Measurements from ENCODE around the gene GNL3.

Gene GNL3

DNA sequence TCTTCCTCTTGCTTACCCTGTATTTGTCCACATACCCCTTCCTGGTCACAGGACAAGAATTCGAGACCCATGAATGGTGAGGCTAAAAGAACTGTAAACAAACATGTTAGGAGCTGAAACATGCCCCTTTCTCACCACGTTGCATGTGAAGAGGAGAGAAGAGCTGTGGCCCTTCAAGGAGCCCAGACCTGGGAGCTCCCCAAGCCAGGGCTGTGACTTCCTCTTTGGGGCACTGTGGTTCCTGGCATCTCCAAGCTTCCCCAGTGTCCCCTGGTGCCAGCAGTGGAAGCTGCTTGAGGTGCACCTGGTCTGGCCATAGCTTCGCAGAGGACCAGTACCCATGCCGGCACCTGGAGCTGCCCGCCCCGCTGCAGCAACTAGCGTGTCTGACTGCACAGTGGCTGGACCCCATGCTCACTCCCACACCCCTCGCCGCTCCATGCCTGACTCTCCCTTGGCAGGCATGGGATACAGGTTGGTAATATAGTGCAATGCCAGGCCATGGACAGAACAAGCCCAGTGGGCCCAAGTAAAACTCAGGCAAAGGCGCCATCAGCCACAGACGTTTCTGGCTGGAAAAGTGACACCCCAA lies 30.0 kb downstream of the GNL3 start:
- no peak overlapping the region for H2AFZ ChIP-seq (ENCODE audit: low read depth, low read length)
- TF ChIP-seq, protein P1, sequence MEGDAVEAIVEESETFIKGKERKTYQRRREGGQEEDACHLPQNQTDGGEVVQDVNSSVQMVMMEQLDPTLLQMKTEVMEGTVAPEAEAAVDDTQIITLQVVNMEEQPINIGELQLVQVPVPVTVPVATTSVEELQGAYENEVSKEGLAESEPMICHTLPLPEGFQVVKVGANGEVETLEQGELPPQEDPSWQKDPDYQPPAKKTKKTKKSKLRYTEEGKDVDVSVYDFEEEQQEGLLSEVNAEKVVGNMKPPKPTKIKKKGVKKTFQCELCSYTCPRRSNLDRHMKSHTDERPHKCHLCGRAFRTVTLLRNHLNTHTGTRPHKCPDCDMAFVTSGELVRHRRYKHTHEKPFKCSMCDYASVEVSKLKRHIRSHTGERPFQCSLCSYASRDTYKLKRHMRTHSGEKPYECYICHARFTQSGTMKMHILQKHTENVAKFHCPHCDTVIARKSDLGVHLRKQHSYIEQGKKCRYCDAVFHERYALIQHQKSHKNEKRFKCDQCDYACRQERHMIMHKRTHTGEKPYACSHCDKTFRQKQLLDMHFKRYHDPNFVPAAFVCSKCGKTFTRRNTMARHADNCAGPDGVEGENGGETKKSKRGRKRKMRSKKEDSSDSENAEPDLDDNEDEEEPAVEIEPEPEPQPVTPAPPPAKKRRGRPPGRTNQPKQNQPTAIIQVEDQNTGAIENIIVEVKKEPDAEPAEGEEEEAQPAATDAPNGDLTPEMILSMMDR (IDR thresholded peaks at IDR 0.05; ENCODE audit: borderline replicate concordance, extremely low read depth, low read length, poor library complexity, severe bottlenecking): no peak
- no peak for TF ChIP-seq EZH2 (IDR thresholded peaks at IDR 0.05; ENCODE audit: borderline replicate concordance, low read depth, low read length, severe bottlenecking)
- no peak overlapping the region for H3K4me3 ChIP-seq (ENCODE audit: low read depth in 1 of 2, low read length in 2 of 2)
- H3K4me2 ChIP-seq (ENCODE audit: insufficient read depth, low read length): no peak overlapping the region
- H4K20me1 ChIP-seq (ENCODE audit: insufficient read depth, low read length): no peaks in the 10 kb centered on the region
- no peaks in the 10 kb centered on the region for H3K27me3 ChIP-seq (ENCODE audit: insufficient read depth, low read length, poor library complexity)
- H3K9me3 ChIP-seq (ENCODE audit: insufficient read depth, low read length, severe bottlenecking): no peaks in the 10 kb centered on the region
- H3K27ac ChIP-seq (ENCODE audit: low read length): no peak overlapping the region
- no peak overlapping the region for H3K9ac ChIP-seq (ENCODE audit: low read depth, low read length)
- ATAC-seq (ENCODE audit: insufficient read depth, low read depth): no peak
- peaks cover 26% of the 10 kb centered on the region for H3K36me3 ChIP-seq (ENCODE audit: insufficient read depth, low read length)
- H3K79me2 ChIP-seq (ENCODE audit: insufficient read depth, low read length): no peaks in the 10 kb centered on the region
- peaks cover 11% of the 10 kb centered on the region for H3K4me1 ChIP-seq (ENCODE audit: insufficient read depth, low read length)
- DNase-seq: no peak

DNA sequence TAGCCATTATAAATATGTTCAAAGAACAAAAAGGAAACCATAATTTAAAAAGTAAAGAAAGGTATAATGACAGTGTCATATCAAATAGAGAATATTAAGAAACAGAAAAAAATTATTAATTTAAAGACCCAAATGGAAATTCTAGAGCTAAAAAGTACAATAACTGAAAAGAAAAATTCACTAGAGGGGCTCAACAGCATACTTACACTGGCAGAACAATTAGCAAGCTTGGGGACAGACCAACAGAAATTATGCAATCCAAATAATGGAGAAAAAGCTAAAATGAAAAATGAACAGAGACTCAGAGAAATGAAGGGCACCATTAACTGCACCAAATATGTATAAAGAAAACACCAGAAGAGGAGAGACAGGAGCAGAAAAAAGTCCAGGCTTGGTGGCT lies 33.8 kb downstream of the GNL3 start:
- no peak overlapping the region for H3K4me3 ChIP-seq (ENCODE audit: low read depth in 1 of 2, low read length in 2 of 2)
- peaks cover 9% of the 10 kb centered on the region for H3K36me3 ChIP-seq (ENCODE audit: insufficient read depth, low read length)
- no peak overlapping the region for H3K4me2 ChIP-seq (ENCODE audit: insufficient read depth, low read length)
- TF ChIP-seq, protein P1 (IDR thresholded peaks at IDR 0.05; ENCODE audit: borderline replicate concordance, extremely low read depth, low read length, poor library complexity, severe bottlenecking): no peak
- TF ChIP-seq EZH2 (IDR thresholded peaks at IDR 0.05; ENCODE audit: borderline replicate concordance, low read depth, low read length, severe bottlenecking): no peak
- H3K79me2 ChIP-seq (ENCODE audit: insufficient read depth, low read length): no peaks in the 10 kb centered on the region
- H2AFZ ChIP-seq (ENCODE audit: low read depth, low read length): no peak overlapping the region
- peaks cover 32% of the 10 kb centered on the region for H3K4me1 ChIP-seq (ENCODE audit: insufficient read depth, low read length)
- no peak overlapping the region for H3K27ac ChIP-seq (ENCODE audit: low read length)
- no peaks in the 10 kb centered on the region for H3K27me3 ChIP-seq (ENCODE audit: insufficient read depth, low read length, poor library complexity)
- H4K20me1 ChIP-seq (ENCODE audit: insufficient read depth, low read length): 0 out of 2 replicates have a peak, but pooled peaks cover 5% of the 10 kb centered on the region
- H3K9ac ChIP-seq (ENCODE audit: low read depth, low read length): no peak overlapping the region
- DNase-seq (no peak), ATAC-seq (ENCODE audit: insufficient read depth, low read depth) (no peak)
- no peaks in the 10 kb centered on the region for H3K9me3 ChIP-seq (ENCODE audit: insufficient read depth, low read length, severe bottlenecking)

GRCh38 chr3:52721002-52721729 lies 35.3 kb downstream of the GNL3 start:
- no peak overlapping the region for H3K4me3 ChIP-seq (ENCODE audit: low read depth in 1 of 2, low read length in 2 of 2)
- no peak overlapping the region for H3K9ac ChIP-seq (ENCODE audit: low read depth, low read length)
- H3K79me2 ChIP-seq (ENCODE audit: insufficient read depth, low read length): no peaks in the 10 kb centered on the region
- DNase-seq (peak; percentile 76), ATAC-seq (ENCODE audit: insufficient read depth, low read depth) (peak; percentile 99)
- H3K36me3 ChIP-seq (ENCODE audit: insufficient read depth, low read length): peaks cover 9% of the 10 kb centered on the region
- peaks cover 32% of the 10 kb centered on the region for H3K4me1 ChIP-seq (ENCODE audit: insufficient read depth, low read length)
- H3K27ac ChIP-seq (ENCODE audit: low read length): peak overlapping the region; percentile 32
- H3K27me3 ChIP-seq (ENCODE audit: insufficient read depth, low read length, poor library complexity): no peaks in the 10 kb centered on the region
- H3K4me2 ChIP-seq (ENCODE audit: insufficient read depth, low read length): peak overlapping the region; percentile 24
- no peak for TF ChIP-seq EZH2 (IDR thresholded peaks at IDR 0.05; ENCODE audit: borderline replicate concordance, low read depth, low read length, severe bottlenecking)
- TF ChIP-seq, protein P1 (IDR thresholded peaks at IDR 0.05; ENCODE audit: borderline replicate concordance, extremely low read depth, low read length, poor library complexity, severe bottlenecking): peak; percentile 3
- 0 out of 2 replicates have a peak, but pooled peaks cover 5% of the 10 kb centered on the region for H4K20me1 ChIP-seq (ENCODE audit: insufficient read depth, low read length)
- no peaks in the 10 kb centered on the region for H3K9me3 ChIP-seq (ENCODE audit: insufficient read depth, low read length, severe bottlenecking)
- no peak overlapping the region for H2AFZ ChIP-seq (ENCODE audit: low read depth, low read length)
